Adipocyte (in vitro differentiated cells): ENCODE measurements around the gene STAM2.
"Not testable (repeated sequence)": the region's sequence is repeated elsewhere in the genome, so short reads cannot be mapped to it uniquely, and the experiment has no call there.

Experiments
- DNase-seq: peaks from one replicate; pipeline ENCODE4 v3.0.0-alpha.2; 2015; ENCODE audit warnings: low read depth
- H3K27me3 ChIP-seq: replicated peaks from 2 replicates; pipeline ENCODE4 v1.7.0; 2013; ENCODE audit warnings: mild to moderate bottlenecking, low read length, moderate library complexity; ENCODE audit not compliant: control insufficient read depth, insufficient read depth
- H3K36me3 ChIP-seq: 2 replicates; pipeline ENCODE4 v1.7.0; 2013; ENCODE audit warnings: low read length, mild to moderate bottlenecking, moderate library complexity; ENCODE audit not compliant: control insufficient read depth, insufficient read depth, severe bottlenecking
- H3K4me1 ChIP-seq: 2 replicates; pipeline ENCODE4 v1.7.0; 2013; ENCODE audit warnings: mild to moderate bottlenecking, low read length, moderate library complexity; ENCODE audit not compliant: control insufficient read depth, insufficient read depth
- H3K4me3 ChIP-seq: 2 replicates; pipeline ENCODE4 v1.7.0; 2013; ENCODE audit warnings: mild to moderate bottlenecking, low read length, moderate library complexity
- H3K9ac ChIP-seq: 2 replicates; pipeline ENCODE4 v1.7.0; 2013; ENCODE audit warnings: mild to moderate bottlenecking, low read length, moderate library complexity
- H3K9me3 ChIP-seq: 2 replicates; pipeline ENCODE4 v1.7.0; 2013; ENCODE audit warnings: mild to moderate bottlenecking, low read length, moderate library complexity; ENCODE audit not compliant: control insufficient read depth

Gene STAM2

GRCh38 chr2:152189622-152190495, 14.3 kb upstream of the STAM2 start:
- Histone ChIP-seq H3K36me3 (no peaks in the 10 kb centered on the region), H3K4me1 (no peaks in the 10 kb centered on the region), H3K4me3 (no peak overlapping the region), H3K9ac (no peak overlapping the region), H3K9me3 (no peaks in the 10 kb centered on the region), H3K27me3 (no peaks in the 10 kb centered on the region)
- DNase-seq = peak; percentile 88

DNA sequence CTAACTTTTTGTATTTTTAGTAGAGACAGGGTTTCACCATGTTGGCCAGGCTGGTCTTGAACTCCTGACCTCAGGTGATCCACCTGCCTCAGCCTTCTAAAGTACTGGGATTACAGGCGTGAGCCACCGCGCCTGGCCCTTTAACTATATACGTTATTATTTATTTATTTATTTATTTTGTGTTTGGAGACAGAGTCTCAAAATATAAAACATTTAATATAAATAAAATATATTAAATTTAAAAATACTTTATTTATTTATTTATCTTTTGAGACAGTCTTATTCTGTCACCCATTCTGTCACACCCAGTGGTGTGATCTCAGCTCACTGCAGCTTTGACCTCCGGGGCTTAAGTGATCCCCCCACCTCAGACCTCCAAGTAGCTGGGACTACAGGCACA, 11.2 kb upstream of the STAM2 start:
- not testable (repeated sequence) for H3K4me3 ChIP-seq, H3K4me1 ChIP-seq, H3K9ac ChIP-seq, H3K9me3 ChIP-seq, H3K36me3 ChIP-seq, DNase-seq, H3K27me3 ChIP-seq

DNA sequence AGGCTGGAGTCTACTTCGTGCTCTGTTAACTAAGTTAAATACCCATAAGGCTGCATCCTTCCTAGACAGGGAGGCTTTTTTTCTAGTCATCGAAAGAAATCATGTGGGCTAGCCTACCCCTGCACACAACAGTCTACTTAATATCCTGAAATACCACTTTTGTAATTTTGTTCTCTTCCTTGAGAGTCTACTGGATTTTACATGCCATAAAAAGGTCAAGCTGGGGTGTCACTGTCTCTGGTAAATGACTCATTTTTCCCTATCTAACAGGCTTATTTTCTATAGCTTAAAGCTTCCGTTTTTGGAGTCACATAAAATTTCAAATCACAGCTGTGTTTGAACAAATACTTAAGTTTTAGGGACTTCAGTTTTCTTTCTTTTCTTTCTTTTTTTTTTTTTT, 10.7 kb upstream of the STAM2 start:
- H3K4me1 ChIP-seq = no peaks in the 10 kb centered on the region
- H3K36me3 ChIP-seq = no peaks in the 10 kb centered on the region
- no peak overlapping the region for H3K4me3 ChIP-seq
- H3K9me3 ChIP-seq = no peaks in the 10 kb centered on the region
- H3K9ac ChIP-seq = no peak overlapping the region
- H3K27me3 ChIP-seq = no peaks in the 10 kb centered on the region
- DNase-seq = no peak

GRCh38 chr2:152183401-152184073, 8.0 kb upstream of the STAM2 start:
- Histone ChIP-seq H3K4me3 (no peak overlapping the region), H3K36me3 (no peaks in the 10 kb centered on the region), H3K4me1 (no peaks in the 10 kb centered on the region), H3K27me3 (no peaks in the 10 kb centered on the region), H3K9me3 (no peaks in the 10 kb centered on the region), H3K9ac (no peak overlapping the region)
- no peak for DNase-seq

GRCh38 chr2:152177667-152178066, 2.1 kb upstream of the STAM2 start:
- not testable (repeated sequence) for H3K9me3 ChIP-seq, H3K36me3 ChIP-seq, H3K27me3 ChIP-seq, H3K4me3 ChIP-seq, DNase-seq, H3K9ac ChIP-seq
- peaks cover 15% of the 10 kb centered on the region for H3K4me1 ChIP-seq

DNA sequence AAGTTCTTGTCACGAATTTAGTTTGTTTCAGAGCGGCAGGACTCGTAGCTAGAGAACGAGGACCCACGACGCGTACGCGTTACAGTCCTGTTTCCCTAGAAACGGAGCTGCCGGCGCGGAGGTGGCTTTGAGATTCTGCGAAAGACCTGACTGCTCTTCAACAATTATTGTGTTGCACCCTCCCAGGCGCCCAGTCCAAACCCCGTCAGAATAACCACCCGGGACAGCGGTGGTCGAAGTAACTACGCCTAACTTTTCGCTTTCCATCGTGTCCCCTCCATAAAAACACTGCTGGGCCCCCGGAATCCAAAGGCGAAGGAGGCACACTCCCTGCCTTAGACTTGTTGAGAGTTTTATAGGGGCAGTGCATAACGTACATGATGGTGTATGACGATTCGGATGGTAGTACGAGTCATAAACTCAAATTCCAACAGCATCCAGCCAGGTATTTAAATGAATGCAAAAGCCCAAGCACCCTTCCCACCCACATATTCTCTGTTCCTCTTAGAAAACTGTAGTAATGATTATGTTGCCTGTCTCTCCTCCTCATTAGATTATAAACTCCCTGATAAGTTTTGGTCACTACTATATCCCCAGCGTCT, 651 bp upstream of the STAM2 start:
- Histone ChIP-seq H3K9ac (peak overlapping the region; percentile 98), H3K36me3 (no peaks in the 10 kb centered on the region), H3K4me1 (peaks cover 27% of the 10 kb centered on the region), H3K9me3 (no peaks in the 10 kb centered on the region), H3K27me3 (no peaks in the 10 kb centered on the region), H3K4me3 (peak overlapping the region; percentile 94)
- DNase-seq = no peak

- Histone ChIP-seq H3K27me3 (no peaks in the 10 kb centered on the region), H3K4me3 (peak overlapping the region; percentile 94), H3K9ac (peak overlapping the region; percentile 98), H3K4me1 (peaks cover 29% of the 10 kb centered on the region), H3K36me3 (no peaks in the 10 kb centered on the region), H3K9me3 (no peaks in the 10 kb centered on the region)
- no peak for DNase-seq
These were observed 573 bp downstream of the STAM2 start for GRCh38 chr2:152175012-152175367.

- H3K4me1 ChIP-seq = peaks cover 29% of the 10 kb centered on the region
- H3K9ac ChIP-seq = peak overlapping the region; percentile 98
- H3K4me3 ChIP-seq = peak overlapping the region; percentile 94
- DNase-seq = no peak
- H3K36me3 ChIP-seq = no peaks in the 10 kb centered on the region
- no peaks in the 10 kb centered on the region for H3K27me3 ChIP-seq
- no peaks in the 10 kb centered on the region for H3K9me3 ChIP-seq
These were observed 989 bp downstream of the STAM2 start for GRCh38 chr2:152174574-152174973.

DNA sequence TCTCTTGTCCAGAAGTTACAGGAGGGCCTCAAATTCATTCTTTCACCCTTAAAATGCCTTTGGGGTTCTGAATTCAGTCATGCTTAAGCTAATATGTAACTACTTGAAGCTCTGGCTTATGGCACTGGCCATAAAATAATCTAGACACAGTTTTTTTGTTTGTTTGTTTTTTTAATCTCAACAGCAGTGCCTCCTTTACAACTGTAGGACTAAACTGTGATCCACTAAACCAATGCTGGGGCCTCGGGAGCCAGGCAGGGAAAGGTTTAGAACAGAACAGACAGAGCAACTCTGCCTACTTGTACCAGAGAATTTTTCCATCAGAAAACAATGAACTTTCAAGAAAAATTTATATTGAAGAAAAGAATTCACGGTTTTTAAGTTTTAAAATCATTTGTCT, 1.7 kb downstream of the STAM2 start:
- peak overlapping the region; percentile 98 for H3K9ac ChIP-seq
- no peaks in the 10 kb centered on the region for H3K36me3 ChIP-seq
- DNase-seq = no peak
- no peaks in the 10 kb centered on the region for H3K9me3 ChIP-seq
- H3K4me1 ChIP-seq = peaks cover 34% of the 10 kb centered on the region
- H3K4me3 ChIP-seq = peak overlapping the region; percentile 94
- H3K27me3 ChIP-seq = no peaks in the 10 kb centered on the region

- not testable (repeated sequence) for H3K36me3 ChIP-seq, H3K27me3 ChIP-seq, H3K9me3 ChIP-seq, DNase-seq
- H3K4me1 ChIP-seq = peaks cover 41% of the 10 kb centered on the region
- peak overlapping the region; percentile 66 for H3K4me3 ChIP-seq
- peak overlapping the region; percentile 10 for H3K9ac ChIP-seq
These were observed 3.3 kb downstream of the STAM2 start for GRCh38 chr2:152172201-152172785.

GRCh38 chr2:152171718-152172117, 3.8 kb downstream of the STAM2 start:
- DNase-seq = no peak
- Histone ChIP-seq H3K4me1 (peaks cover 45% of the 10 kb centered on the region), H3K27me3 (no peaks in the 10 kb centered on the region), H3K9me3 (no peaks in the 10 kb centered on the region), H3K4me3 (peak overlapping the region; percentile 66), H3K9ac (peak overlapping the region; percentile 10), H3K36me3 (no peaks in the 10 kb centered on the region)
